D721Med (cell line): ENCODE results near the gene PHKA2.
A peak's percentile ranks its signal among the peaks of the same experiment; 100 is the strongest.
"Not testable (repeated sequence)": the region's sequence is repeated elsewhere in the genome, so short reads cannot be mapped to it uniquely, and the experiment has no call there.

Experiments
- DNase-seq: peaks from one replicate; pipeline ENCODE4 v3.0.0; 2011; ENCODE audit warnings: low spot score; ENCODE audit not compliant: insufficient read length
- FAIRE-seq: peaks from 2 replicates; lab custom pipeline; 2011; peaks lifted over from hg19 to GRCh38; lab: Jason Lieb, UNC
- CTCF ChIP-seq: IDR thresholded peaks from 2 replicates; pipeline ENCODE4 v1.5.1; 2012; ENCODE audit warnings: mild to moderate bottlenecking, control low read depth; ENCODE audit not compliant: insufficient read depth; ENCODE audit errors: missing control alignments

The PHKA2 gene

GRCh38 chrX:18983666-18984380, at the start of gene PHKA2:
TSS of gene PHKA2 (minus strand) at chrX:18984114. CDS start at chrX:18983932, 182 bp downstream.
- DNase-seq (no peak), FAIRE-seq (no peak)

GRCh38 chrX:19030805-19031204, 46.9 kb upstream of the PHKA2 start:
- FAIRE-seq (no peak), DNase-seq (no peak)
- no peak for TF ChIP-seq CTCF

More at GRCh38 chrX:18983666-18984380, at the start of gene PHKA2:
- TF ChIP-seq CTCF: no peak

GRCh38 chrX:19028560-19028959, 44.6 kb upstream of the PHKA2 start:
- FAIRE-seq (no peak), DNase-seq (no peak)
- TF ChIP-seq CTCF: no peak

- TF ChIP-seq CTCF: no peak
- FAIRE-seq: no peak
- DNase-seq: no peak
These were observed 40.5 kb upstream of the PHKA2 start for GRCh38 chrX:19024366-19024765.

GRCh38 chrX:19019996-19020395, 36.1 kb upstream of the PHKA2 start:
- FAIRE-seq (no peak), DNase-seq (no peak)
- TF ChIP-seq CTCF: no peak

- peak; percentile 44 for TF ChIP-seq CTCF
- DNase-seq: peak; percentile 14
- FAIRE-seq: peak; percentile 81
These were observed 33.4 kb upstream of the PHKA2 start for GRCh38 chrX:19017271-19017670.

- DNase-seq, FAIRE-seq: not testable (repeated sequence)
These were observed 32.7 kb upstream of the PHKA2 start for GRCh38 chrX:19016614-19017013.
